Suprapubic skin (tissue), 3 donors: ENCODE measurements around the gene C1QTNF8.

Experiments
- EP300 ChIP-seq: sonication (generic); formaldehyde crosslinking; IDR thresholded peaks from one replicate; pipeline ENCODE4 v1.6.1; 2017; ENCODE audit warnings: antibody characterized with exemption
- POLR2A ChIP-seq, 2 donors: fragments of 450-650 bp; IDR thresholded peaks; one replicate each; pipeline ENCODE4 v1.6.1; 2017; ENCODE audit warnings: antibody characterized with exemption in 2 of 2, mild to moderate bottlenecking in 2 of 2, moderate library complexity in 2 of 2
- TF ChIP-seq, protein P1 (sequence below), 2 donors: fragments of 200-600 bp in 1 of 2; fragments of 450-650 bp in 1 of 2; sonication (generic) in 1 of 2; IDR thresholded peaks; one replicate each; pipeline ENCODE4 v1.5.1; 2016 to 2019; ENCODE audit warnings: antibody characterized with exemption in 2 of 2, mild to moderate bottlenecking in 1 of 2, moderate library complexity in 1 of 2

- TF ChIP-seq, protein P1, sequence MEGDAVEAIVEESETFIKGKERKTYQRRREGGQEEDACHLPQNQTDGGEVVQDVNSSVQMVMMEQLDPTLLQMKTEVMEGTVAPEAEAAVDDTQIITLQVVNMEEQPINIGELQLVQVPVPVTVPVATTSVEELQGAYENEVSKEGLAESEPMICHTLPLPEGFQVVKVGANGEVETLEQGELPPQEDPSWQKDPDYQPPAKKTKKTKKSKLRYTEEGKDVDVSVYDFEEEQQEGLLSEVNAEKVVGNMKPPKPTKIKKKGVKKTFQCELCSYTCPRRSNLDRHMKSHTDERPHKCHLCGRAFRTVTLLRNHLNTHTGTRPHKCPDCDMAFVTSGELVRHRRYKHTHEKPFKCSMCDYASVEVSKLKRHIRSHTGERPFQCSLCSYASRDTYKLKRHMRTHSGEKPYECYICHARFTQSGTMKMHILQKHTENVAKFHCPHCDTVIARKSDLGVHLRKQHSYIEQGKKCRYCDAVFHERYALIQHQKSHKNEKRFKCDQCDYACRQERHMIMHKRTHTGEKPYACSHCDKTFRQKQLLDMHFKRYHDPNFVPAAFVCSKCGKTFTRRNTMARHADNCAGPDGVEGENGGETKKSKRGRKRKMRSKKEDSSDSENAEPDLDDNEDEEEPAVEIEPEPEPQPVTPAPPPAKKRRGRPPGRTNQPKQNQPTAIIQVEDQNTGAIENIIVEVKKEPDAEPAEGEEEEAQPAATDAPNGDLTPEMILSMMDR (IDR thresholded peaks at IDR 0.05) = no peak
- TF ChIP-seq POLR2A (IDR thresholded peaks at IDR 0.05) (no peak), EP300 (no peak)
Measured at GRCh38 chr16:1089439-1089821, 6.6 kb downstream of the C1QTNF8 start.
